Measurements from ENCODE around the gene DYNC1LI2.

DYNC1LI2 gene

DNA sequence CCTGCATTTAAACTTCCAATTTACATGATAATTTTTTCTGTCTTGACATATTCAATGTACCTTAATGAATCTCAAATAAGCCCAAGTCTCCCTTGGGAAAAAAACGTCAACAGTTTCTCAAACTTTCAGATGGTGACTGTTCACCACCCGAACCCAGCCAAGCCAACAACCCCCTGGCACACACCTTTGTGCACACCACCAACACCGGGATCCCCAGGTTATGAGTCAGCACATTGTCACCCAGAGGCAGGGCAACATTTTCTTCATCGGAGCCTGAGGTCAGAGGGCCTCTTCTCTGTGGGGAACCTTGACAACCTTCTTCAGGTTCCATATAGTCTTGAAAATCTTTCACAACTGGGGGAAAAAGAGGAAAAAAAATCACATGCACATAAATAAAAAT, 15.5 kb downstream of the DYNC1LI2 start:
- no peak overlapping the region for H3K4me3 Mint-ChIP-seq
- TF ChIP-seq CTCF (IDR thresholded peaks at IDR 0.05): no peak
- no peaks in the 10 kb centered on the region for H3K9me3 Mint-ChIP-seq
- no peak for DNase-seq
- H3K27ac Mint-ChIP-seq: peak overlapping the region; percentile 22
- peaks cover 2% of the 10 kb centered on the region for H3K27me3 Mint-ChIP-seq (ENCODE audit: low read depth, poor library complexity)
- H3K36me3 Mint-ChIP-seq (ENCODE audit: low read depth): peaks cover 83% of the 10 kb centered on the region
- peaks cover 11% of the 10 kb centered on the region for H3K4me1 Mint-ChIP-seq

GRCh38 chr16:66731101-66731500, 20.3 kb downstream of the DYNC1LI2 start:
- Mint-ChIP-seq H3K4me3 (no peak overlapping the region), H3K4me1 (no peaks in the 10 kb centered on the region), H3K27ac (no peak overlapping the region)

GRCh38 chr16:66728804-66729203, 22.6 kb downstream of the DYNC1LI2 start:
- Mint-ChIP-seq H3K27me3 (ENCODE audit: low read depth, poor library complexity) (no peaks in the 10 kb centered on the region), H3K27ac (peak overlapping the region; percentile 62), H3K36me3 (ENCODE audit: low read depth) (peaks cover 75% of the 10 kb centered on the region), H3K4me1 (no peaks in the 10 kb centered on the region), H3K4me3 (no peak overlapping the region), H3K9me3 (no peaks in the 10 kb centered on the region)
- DNase-seq: no peak
- no peak for TF ChIP-seq CTCF (IDR thresholded peaks at IDR 0.05)

More at GRCh38 chr16:66731101-66731500, 20.3 kb downstream of the DYNC1LI2 start:
- Mint-ChIP-seq H3K36me3 (ENCODE audit: low read depth) (peaks cover 72% of the 10 kb centered on the region), H3K9me3 (no peaks in the 10 kb centered on the region), H3K27me3 (ENCODE audit: low read depth, poor library complexity) (peaks cover 2% of the 10 kb centered on the region)
- DNase-seq: no peak
- no peak for TF ChIP-seq CTCF (IDR thresholded peaks at IDR 0.05)

- no peaks in the 10 kb centered on the region for H3K9me3 Mint-ChIP-seq
- TF ChIP-seq CTCF (IDR thresholded peaks at IDR 0.05): peak; percentile 65
- no peak overlapping the region for H3K4me3 Mint-ChIP-seq
- H3K27ac Mint-ChIP-seq: no peak overlapping the region
- no peaks in the 10 kb centered on the region for H3K4me1 Mint-ChIP-seq
- H3K27me3 Mint-ChIP-seq (ENCODE audit: low read depth, poor library complexity): no peaks in the 10 kb centered on the region
- DNase-seq: no peak
- peaks cover 75% of the 10 kb centered on the region for H3K36me3 Mint-ChIP-seq (ENCODE audit: low read depth)
These were observed 23.2 kb downstream of the DYNC1LI2 start for GRCh38 chr16:66728117-66728787.

DNA sequence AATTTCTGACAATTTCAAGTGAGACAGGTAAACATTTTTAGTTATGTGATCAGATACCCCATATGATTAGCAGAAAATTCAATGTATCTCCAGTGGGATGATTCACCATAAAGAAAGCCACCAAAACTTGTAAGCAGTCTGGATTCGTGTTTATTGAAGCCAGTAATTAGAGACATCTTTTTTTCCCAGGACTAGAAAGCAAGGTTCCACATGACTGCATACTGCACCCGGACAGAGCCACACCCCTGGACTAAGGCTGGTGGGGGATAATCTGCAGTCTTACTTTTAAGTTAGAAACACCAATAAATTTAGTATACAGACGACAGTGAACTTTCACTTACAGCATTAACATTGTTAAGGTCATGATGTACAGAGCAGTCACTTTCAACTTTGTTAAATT, 30.6 kb downstream of the DYNC1LI2 start:
- Mint-ChIP-seq H3K4me3 (no peak overlapping the region), H3K36me3 (ENCODE audit: low read depth) (peaks cover 60% of the 10 kb centered on the region), H3K27me3 (ENCODE audit: low read depth, poor library complexity) (peaks cover 2% of the 10 kb centered on the region), H3K4me1 (peaks cover 17% of the 10 kb centered on the region), H3K9me3 (no peaks in the 10 kb centered on the region), H3K27ac (peak overlapping the region; percentile 60)
- no peak for DNase-seq
- no peak for TF ChIP-seq CTCF (IDR thresholded peaks at IDR 0.05)

- no peaks in the 10 kb centered on the region for H3K9me3 Mint-ChIP-seq
- no peak overlapping the region for H3K4me3 Mint-ChIP-seq
- H3K4me1 Mint-ChIP-seq: peaks cover 17% of the 10 kb centered on the region
- no peak for TF ChIP-seq CTCF (IDR thresholded peaks at IDR 0.05)
- DNase-seq: no peak
- H3K36me3 Mint-ChIP-seq (ENCODE audit: low read depth): peaks cover 45% of the 10 kb centered on the region
- H3K27me3 Mint-ChIP-seq (ENCODE audit: low read depth, poor library complexity): peaks cover 2% of the 10 kb centered on the region
- no peak overlapping the region for H3K27ac Mint-ChIP-seq
These were observed 32.2 kb downstream of the DYNC1LI2 start for GRCh38 chr16:66719246-66719645.

All from nephron progenitor cell (in vitro differentiated cells).